Kidney (tissue), 14 donors: ENCODE data around the gene ASB2. TPM values are rescaled to one million over a fixed set of nuclear protein-coding genes. Genes with fewer than 3 reads are reported as not detected.

Experiments used
- DNase-seq, 5 donors: peaks; one replicate each; pipeline ENCODE4 v3.0.0-alpha.2; 2013 to 2020
- FAIRE-seq: peaks from 2 replicates; lab custom pipeline; 2012; peaks lifted over from hg19 to GRCh38; lab: Jason Lieb, UNC
- H3K27ac ChIP-seq, 2 donors: one replicate each; pipeline ENCODE4 v1.7.0; 2013; ENCODE audit warnings: low read depth in 2 of 2, low read length in 2 of 2, inconsistent platforms in 1 of 2
- H3K27me3 ChIP-seq: one replicate; pipeline ENCODE4 v1.7.1; 2013; ENCODE audit warnings: low read length, inconsistent platforms; ENCODE audit not compliant: control insufficient read depth, insufficient read depth
- H3K36me3 ChIP-seq, 3 donors: one replicate each; pipeline versions ENCODE4 v1.7.0 to v1.7.1; 2013; ENCODE audit warnings: low read length in 3 of 3, control low read depth in 1 of 3, inconsistent platforms in 1 of 3; ENCODE audit not compliant: insufficient read depth in 3 of 3, control insufficient read depth in 2 of 3
- H3K4me1 ChIP-seq, 3 donors: one replicate each; pipeline versions ENCODE4 v1.7.0 to v1.7.1; 2013; ENCODE audit warnings: low read length in 3 of 3, inconsistent platforms in 1 of 3, low read depth in 1 of 3; ENCODE audit not compliant: control insufficient read depth in 2 of 3, insufficient read depth in 2 of 3
- H3K4me3 ChIP-seq, 3 donors: one replicate each; pipeline versions ENCODE4 v1.7.0 to v1.8.1; 2013; ENCODE audit warnings: low read length in 3 of 3, control low read depth in 1 of 3, inconsistent platforms in 1 of 3
- H3K9ac ChIP-seq, 3 donors: one replicate each; pipeline versions ENCODE4 v1.7.0 to v1.7.1; 2013; ENCODE audit warnings: low read length in 3 of 3, control low read depth in 1 of 3, inconsistent platforms in 1 of 3
- H3K9me3 ChIP-seq, 3 donors: one replicate each; pipeline versions ENCODE4 v1.7.0 to v1.7.1; 2013; ENCODE audit warnings: low read length in 3 of 3, control low read depth in 1 of 3, inconsistent platforms in 1 of 3; ENCODE audit not compliant: control insufficient read depth in 2 of 3, insufficient read depth in 1 of 3
- CTCF ChIP-seq: IDR thresholded peaks from 3 replicates; pipeline ENCODE4 v1.5.1; 2012; ENCODE audit warnings: mild to moderate bottlenecking, moderate library complexity, borderline replicate concordance; ENCODE audit not compliant: insufficient read depth; ENCODE audit errors: extremely low read depth
- intact Hi-C: fragments of 100-400 bp; cut with DNase I; formaldehyde crosslinking; loops from one replicate; pipeline ENCODE4 v1.11.1; 2022
- polyA plus RNA-seq: library from polyadenylated mRNA; stranded (reverse); fragments of 350-450 nt; fragmentation: Illumina TruSeq; extraction: RNeasy Lipid Tissue Mini Kit (QIAGEN cat#74804); gene quantifications from one replicate; pipeline ENCODE4 v1.2.3, GENCODE V29; 2014; ENCODE audit warnings: low read depth, low replicate concordance; ENCODE audit not compliant: insufficient read depth
- total RNA-seq: library from RNA; stranded (reverse); fragmentation: NEBNext Ultra II Directional; extraction: Animal tissue kit (Norgen Biotek cat#: 25700); gene quantifications from one replicate; pipeline ENCODE4 v1.2.1, GENCODE V29; 2021
- donor health status: control.
- donor health status: control.
- donor health status: control.
- donor health status: control.
- donor health status: control.
- donor health status: DM: yes; HTN: yes; CAD: no.
- donor health status: Normal renal cell carcinoma (clear cell type).

Gene ASB2
- total and polyA plus RNA-seq, 2 donors from 2014 or later, result 0.97 to 3.7 TPM

DNA sequence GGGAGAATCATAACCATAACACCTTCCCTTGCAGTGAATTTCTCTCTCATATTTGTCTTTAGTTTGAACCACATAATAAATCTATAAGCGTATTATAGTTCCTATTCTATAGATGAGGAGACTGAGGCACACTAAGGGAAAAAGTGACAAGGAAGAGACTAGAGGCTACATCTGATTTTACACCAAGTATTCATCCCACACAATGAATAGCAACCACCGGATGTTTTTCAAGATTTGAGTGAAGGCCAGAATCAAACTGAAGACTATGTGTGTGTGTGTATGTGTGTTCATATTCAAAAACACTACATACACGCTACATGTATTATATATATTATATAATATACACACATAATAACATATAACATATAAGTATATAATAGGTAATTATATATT, 4.7 kb downstream of the ASB2 start:
- intact Hi-C loops, result no loop called here
- Histone ChIP-seq H3K4me1 (peaks cover 0 to 9% (median 0%) of the 10 kb centered on the region in 3 donors), H3K9me3 (no peaks in the 10 kb centered on the region), H3K9ac (no peak overlapping the region), H3K27me3 (no peaks in the 10 kb centered on the region), H3K36me3 (no peaks in the 10 kb centered on the region), H3K4me3 (no peak overlapping the region), H3K27ac (no peak overlapping the region)
- no peak for TF ChIP-seq CTCF
- DNase-seq, result no peak
- FAIRE-seq, result no peak

GRCh38 chr14:93970965-93971634, 5.3 kb downstream of the ASB2 start:
- H3K27me3 ChIP-seq, result no peaks in the 10 kb centered on the region
- H3K9me3 ChIP-seq, result no peaks in the 10 kb centered on the region
- DNase-seq, result peak in 3 of 5 donors; percentile 21 to 50 (median 47)
- peaks cover 0 to 9% (median 0%) of the 10 kb centered on the region in 3 donors for H3K4me1 ChIP-seq
- no peak for TF ChIP-seq CTCF
- intact Hi-C loops, result no loop called here
- no peak for FAIRE-seq
- no peaks in the 10 kb centered on the region for H3K36me3 ChIP-seq
- H3K27ac ChIP-seq, result no peak overlapping the region
- peak overlapping the region in 2 of 3 donors; percentile 53 to 59 for H3K4me3 ChIP-seq
- H3K9ac ChIP-seq, result no peak overlapping the region

DNA sequence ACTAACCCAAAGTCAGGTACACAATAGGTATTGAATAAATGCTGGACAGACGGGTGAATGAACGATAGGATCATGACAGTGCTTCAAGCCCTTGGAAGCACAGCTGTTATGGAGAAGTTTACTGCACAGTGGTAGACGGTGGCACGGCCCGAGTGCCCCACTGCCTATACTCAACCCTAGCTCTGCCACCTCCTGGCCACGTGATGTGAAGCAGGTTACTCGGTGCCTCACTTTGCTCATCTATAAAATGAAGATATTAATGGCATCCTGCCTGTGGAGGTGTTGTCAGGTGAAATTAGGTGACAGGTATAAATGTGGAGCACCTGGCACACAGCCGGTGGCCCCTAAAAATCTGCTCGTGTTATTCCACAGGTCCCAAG, 5.8 kb downstream of the ASB2 start:
- intact Hi-C loops, result no loop called here
- TF ChIP-seq CTCF, result no peak
- Histone ChIP-seq H3K27me3 (no peaks in the 10 kb centered on the region), H3K9me3 (no peaks in the 10 kb centered on the region), H3K4me1 (peaks cover 0 to 9% (median 0%) of the 10 kb centered on the region in 3 donors), H3K4me3 (peak overlapping the region in 2 of 3 donors; percentile 53 to 59), H3K9ac (peak overlapping the region in 1 of 3 donors; percentile 8), H3K36me3 (no peaks in the 10 kb centered on the region), H3K27ac (no peak overlapping the region)
- DNase-seq (peak in 1 of 5 donors; percentile 19), FAIRE-seq (no peak)
